Urinary bladder (tissue), 4 donors: ENCODE data around the gene RFT1. TPM values are rescaled to one million over a fixed set of nuclear protein-coding genes. Genes with fewer than 3 reads are reported as not detected.

Experiments
- DNase-seq: peaks from one replicate; pipeline ENCODE4 v3.0.0-alpha.2; 2015; ENCODE audit errors: extremely low spot score
- H3K27ac ChIP-seq: one replicate; pipeline ENCODE4 v1.5.1; 2013; ENCODE audit warnings: low read depth, mild to moderate bottlenecking, moderate library complexity
- H3K36me3 ChIP-seq: one replicate; pipeline ENCODE4 v1.6.1; 2013; ENCODE audit warnings: mild to moderate bottlenecking, moderate library complexity; ENCODE audit not compliant: insufficient read depth
- H3K4me1 ChIP-seq: one replicate; pipeline ENCODE4 v1.6.1; 2013; ENCODE audit warnings: mild to moderate bottlenecking, moderate library complexity; ENCODE audit not compliant: insufficient read depth
- H3K4me3 ChIP-seq: one replicate; pipeline ENCODE4 v1.5.1; 2013; ENCODE audit warnings: low read depth, low read length
- WGBS: extraction: QIAGEN DNeasy Blood & Tissue Kit; methylation state at CpG from one replicate; pipeline ENCODE4 v1.1.7; 2013; 5-methylcytosine and 5-hydroxymethylcytosine counted together
- polyA plus RNA-seq: library from polyadenylated mRNA; stranded (reverse); fragments of 200-250 nt; gene quantifications from one replicate; pipeline ENCODE4 v1.2.3, GENCODE V29; 2013
- total RNA-seq: library from RNA; depleted of rRNA; stranded (reverse); fragments of >200 nt; gene quantifications from one replicate; pipeline ENCODE4 v1.2.3, GENCODE V29; 2014
- donor health status: healthy with polysubstance abuse.
- donor health status: healthy.

RFT1 gene
- total and polyA plus RNA-seq, 2 donors: 11.5 to 14.2 TPM

DNA sequence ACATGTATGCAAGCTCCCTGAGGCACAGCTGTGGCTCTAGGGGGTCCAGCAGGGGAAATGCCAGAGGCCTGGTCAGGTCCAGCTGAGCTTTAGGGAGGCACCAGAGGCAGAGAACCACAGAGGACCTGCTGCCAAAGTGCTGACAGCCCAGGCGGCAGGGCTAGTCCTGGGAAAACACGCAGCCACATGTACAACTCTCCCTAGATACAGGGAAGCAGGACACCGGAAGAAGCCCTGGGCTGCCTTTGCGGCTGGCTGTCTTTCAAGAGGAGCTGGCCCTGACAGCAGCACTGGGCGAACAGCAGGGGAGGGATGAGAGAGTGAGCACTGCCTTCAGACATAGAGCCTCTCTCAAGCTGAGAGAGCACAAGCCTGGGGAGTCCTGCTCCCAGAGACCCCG, 40.7 kb downstream of the RFT1 start:
- Histone ChIP-seq H3K36me3 (no peaks in the 10 kb centered on the region), H3K4me1 (no peaks in the 10 kb centered on the region), H3K27ac (no peak overlapping the region), H3K4me3 (no peak overlapping the region)
- 82% methylated on average over 6 of the region's 6 CpGs for WGBS
- DNase-seq: no peak

DNA sequence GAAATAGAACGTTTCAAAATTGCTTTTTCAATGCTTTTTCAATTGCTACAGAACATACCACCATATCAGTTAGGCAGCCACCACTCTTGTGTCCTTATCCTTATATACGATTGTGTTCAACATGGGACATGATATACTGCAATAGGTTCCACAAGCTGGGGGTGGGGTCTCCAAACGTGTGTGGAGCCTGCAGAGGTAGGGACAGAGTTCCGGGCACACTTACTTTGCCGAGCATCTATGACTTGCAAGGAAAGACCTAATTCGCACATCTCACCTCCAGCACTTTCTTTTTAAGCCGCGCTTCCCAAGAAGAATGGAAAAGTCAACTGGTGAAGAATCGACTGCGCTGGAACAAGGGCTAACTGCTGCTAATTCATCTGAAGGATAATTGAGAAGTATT, 44.8 kb downstream of the RFT1 start:
- WGBS: 80% methylated on average over 10 of the region's 10 CpGs
- H3K4me3 ChIP-seq: no peak overlapping the region
- no peaks in the 10 kb centered on the region for H3K4me1 ChIP-seq
- H3K27ac ChIP-seq: no peak overlapping the region
- no peaks in the 10 kb centered on the region for H3K36me3 ChIP-seq
- no peak for DNase-seq

DNA sequence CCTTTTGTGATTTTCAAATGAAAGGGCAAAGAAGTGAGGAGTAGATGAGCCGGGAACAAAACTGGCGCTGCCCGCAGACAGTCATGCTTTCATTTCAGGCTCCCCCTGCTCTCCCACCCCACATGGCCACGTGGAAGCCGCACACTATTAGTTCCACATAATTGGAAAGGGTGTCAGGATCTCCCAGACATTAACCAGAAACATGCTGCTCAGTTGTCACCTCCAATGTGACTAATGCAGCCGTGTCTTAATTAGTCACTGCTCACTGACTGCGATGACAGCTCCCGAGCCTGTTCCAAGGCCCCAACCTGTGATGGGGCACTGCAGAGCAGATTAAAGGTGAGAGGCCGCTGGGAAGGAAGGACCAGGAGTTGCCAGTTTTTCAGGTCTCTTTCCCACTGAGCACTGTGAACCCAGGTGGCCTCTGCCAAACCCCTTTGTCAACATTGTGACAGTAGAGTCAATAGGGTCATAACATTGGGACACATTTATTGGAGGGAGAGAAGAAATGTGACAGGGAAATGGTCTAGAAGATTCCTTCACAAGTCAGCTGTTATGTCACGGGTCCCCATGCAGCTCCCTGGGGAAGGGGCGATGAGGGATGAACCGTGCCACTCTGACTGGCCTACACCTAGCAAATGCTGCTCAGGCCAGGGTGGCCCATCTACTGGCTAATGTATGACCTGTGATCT, 45.8 kb downstream of the RFT1 start:
- H3K4me1 ChIP-seq: no peaks in the 10 kb centered on the region
- H3K36me3 ChIP-seq: no peaks in the 10 kb centered on the region
- 74% methylated on average over 12 of the region's 12 CpGs for WGBS
- H3K4me3 ChIP-seq: no peak overlapping the region
- no peak overlapping the region for H3K27ac ChIP-seq
- DNase-seq: no peak

DNA sequence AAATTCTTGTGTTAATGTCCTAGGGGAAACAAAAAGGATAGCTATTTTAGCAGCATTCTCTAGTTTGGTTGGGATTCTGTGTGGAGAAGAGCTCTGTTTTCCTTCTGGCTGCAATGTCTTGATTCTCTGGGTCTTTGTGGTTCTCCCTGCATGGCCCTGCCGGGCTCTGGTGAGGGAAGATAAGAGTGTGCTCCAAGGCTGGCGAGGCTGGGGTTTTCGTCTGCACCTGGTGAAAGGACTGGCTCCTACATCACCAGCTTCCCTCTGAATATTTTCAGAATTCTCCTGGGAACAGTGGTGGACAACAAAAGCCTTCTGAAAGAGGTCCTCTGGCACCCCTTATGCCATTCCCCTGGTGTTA, 46.3 kb downstream of the RFT1 start:
- 61% methylated on average over 3 of the region's 3 CpGs for WGBS
- Histone ChIP-seq H3K4me1 (no peaks in the 10 kb centered on the region), H3K27ac (no peak overlapping the region), H3K36me3 (no peaks in the 10 kb centered on the region), H3K4me3 (no peak overlapping the region)
- no peak for DNase-seq

DNA sequence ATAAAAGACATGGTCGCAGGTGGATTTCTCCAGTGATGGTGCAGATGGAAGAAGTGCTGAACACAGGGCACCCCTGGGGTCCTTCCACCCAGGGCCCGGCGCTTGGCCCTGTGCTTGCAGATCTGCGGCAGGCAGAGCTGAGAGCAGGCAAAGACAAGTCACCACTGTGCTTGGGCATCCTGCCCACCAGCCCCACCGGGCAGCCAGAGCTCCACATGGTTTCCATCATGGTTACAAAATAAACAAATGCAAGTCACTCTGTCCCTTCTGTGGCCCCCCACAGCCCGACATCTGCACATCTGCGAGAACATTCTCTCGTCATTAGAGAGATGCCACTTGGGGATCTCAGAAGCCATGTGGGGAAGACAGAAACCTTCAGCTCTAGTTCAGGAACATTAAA, 46.7 kb downstream of the RFT1 start:
- DNase-seq: no peak
- H3K4me1 ChIP-seq: no peaks in the 10 kb centered on the region
- 46% methylated on average over 8 of the region's 8 CpGs for WGBS
- no peak overlapping the region for H3K4me3 ChIP-seq
- no peak overlapping the region for H3K27ac ChIP-seq
- no peaks in the 10 kb centered on the region for H3K36me3 ChIP-seq

DNA sequence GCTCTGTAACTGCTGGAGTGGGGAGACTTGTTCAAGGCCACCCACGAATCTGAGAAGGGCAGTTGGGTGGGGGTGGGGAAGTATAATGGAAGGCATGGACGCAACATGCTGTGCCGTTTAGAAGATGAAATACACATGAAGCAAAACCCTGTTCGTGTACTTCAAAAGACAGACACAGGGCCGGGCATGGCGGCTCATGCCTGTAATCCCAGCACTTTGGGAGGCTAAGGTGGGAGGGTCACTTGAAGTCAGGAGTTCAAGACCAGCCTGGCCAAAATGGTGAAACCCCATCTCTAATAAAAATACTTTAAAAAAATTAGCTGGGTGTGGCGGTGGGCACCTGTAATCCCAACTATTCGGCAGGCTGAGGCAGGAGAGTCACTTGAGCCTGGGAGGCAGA, 47.5 kb downstream of the RFT1 start:
- no peaks in the 10 kb centered on the region for H3K36me3 ChIP-seq
- no peaks in the 10 kb centered on the region for H3K4me1 ChIP-seq
- no peak overlapping the region for H3K4me3 ChIP-seq
- no peak overlapping the region for H3K27ac ChIP-seq
- no peak for DNase-seq
- 76% methylated on average over 8 of the region's 8 CpGs for WGBS

DNA sequence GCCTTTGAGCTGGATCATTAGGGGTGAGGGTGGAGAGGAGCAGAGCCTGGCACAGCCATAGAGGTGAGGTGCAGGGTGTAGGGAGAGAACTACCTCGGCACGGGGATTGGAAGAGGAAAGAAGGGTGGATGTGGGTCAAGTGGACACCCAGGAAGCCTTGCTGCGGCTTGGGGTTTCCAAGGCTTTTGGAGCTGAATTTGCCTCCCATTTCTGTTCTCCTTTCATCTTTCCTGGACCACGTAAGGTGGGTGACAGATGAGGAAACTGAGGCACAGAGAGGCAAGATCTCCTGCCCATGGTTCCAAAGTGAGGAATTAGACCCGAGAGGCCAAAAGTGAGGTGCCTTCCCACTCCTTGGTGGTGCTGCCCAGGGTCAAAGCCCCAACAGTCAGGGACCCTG, 48.9 kb downstream of the RFT1 start:
- DNase-seq: no peak
- Histone ChIP-seq H3K4me3 (no peak overlapping the region), H3K36me3 (no peaks in the 10 kb centered on the region), H3K4me1 (no peaks in the 10 kb centered on the region), H3K27ac (no peak overlapping the region)
- WGBS: 93% methylated on average over 5 of the region's 5 CpGs

DNA sequence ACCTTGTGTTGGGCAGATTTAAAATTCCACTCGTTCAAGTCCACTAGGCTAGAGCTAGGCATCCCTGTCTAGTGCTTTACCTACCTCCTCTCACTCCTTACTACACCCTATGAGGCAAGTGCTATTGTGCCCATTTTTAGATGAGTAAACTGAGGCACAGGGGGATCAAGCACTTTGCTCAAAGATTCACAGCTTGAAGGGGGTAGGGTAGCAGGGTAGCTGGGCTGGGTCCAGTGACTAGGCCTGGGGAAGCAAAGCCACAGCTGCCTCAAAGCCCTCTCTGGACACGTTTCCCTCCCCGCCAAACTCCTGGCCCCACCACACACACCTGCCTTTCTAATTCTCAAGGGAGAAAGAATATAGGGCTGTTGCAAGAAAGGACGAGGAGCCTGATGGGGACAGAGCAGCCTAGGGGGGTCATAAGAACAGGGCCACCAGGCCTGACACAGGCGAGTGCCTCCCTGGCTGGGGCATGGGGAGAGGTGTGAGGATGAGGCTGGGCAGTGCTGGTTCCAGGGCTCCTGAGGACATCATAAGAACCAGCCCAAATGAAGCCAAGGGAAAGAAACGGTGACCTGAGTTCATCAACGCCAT, 49.5 kb downstream of the RFT1 start:
- 79% methylated on average over 7 of the region's 7 CpGs for WGBS
- Histone ChIP-seq H3K27ac (no peak overlapping the region), H3K4me1 (no peaks in the 10 kb centered on the region), H3K4me3 (no peak overlapping the region), H3K36me3 (no peaks in the 10 kb centered on the region)
- DNase-seq: no peak

DNA sequence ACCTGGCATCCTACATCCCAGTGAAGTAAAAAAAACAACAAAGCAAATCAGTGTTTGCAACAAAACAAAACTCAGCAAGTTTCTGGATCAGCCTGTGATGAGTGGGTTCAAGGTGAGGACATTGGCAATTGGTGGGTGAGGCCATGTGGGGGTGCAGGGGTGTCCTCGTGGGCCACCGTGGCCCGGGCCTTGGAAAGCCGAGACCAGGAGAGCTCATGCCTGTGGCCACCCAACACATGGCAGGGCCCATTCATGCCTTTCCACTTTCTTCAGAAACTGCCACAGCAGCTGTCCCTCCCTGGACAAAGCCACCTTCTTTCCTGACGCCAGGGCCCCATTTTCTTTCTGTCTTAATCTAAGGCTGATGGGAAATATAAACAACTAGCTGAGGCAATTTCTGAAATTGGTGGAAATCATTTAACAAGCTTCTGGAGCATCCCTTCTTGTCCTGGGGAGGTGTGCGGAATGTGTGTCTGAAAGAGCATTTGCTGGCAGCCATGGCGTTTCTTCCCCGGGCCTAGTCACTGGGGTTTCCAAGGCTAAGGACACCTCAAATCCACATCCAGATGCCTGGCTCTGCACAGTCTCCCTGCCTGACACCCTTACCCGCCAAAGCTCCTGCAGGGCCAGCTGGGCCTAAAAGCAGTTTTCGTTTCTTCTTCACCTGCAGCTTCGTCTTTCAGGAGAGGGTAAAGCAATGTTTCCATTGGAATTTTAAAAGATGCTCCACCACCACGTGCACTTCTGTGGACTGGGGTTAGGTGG, 50.3 kb downstream of the RFT1 start:
- no peak overlapping the region for H3K27ac ChIP-seq
- 79% methylated on average over 12 of the region's 12 CpGs for WGBS
- no peaks in the 10 kb centered on the region for H3K36me3 ChIP-seq
- no peak overlapping the region for H3K4me3 ChIP-seq
- no peak for DNase-seq
- H3K4me1 ChIP-seq: no peaks in the 10 kb centered on the region

DNA sequence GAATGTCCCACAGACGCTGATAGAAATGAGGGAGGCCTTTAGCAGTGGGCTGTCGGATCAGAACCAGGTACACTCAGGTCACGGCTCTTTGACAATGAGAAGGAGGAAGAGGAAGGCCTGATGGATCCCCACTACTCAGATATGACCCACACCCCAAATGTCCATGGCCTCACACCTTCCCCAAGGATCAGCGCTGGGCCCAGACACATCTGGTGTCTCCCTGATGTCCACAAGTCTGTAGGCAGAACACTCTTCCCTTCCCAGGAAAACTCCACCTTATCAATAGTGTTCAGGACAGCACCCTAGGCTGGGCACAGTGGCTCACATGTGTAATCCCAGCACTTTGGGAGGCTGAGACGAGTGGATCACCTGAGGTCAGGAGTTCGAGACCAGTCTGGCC, 51.1 kb downstream of the RFT1 start:
- 94% methylated on average over 6 of the region's 6 CpGs for WGBS
- H3K4me1 ChIP-seq: no peaks in the 10 kb centered on the region
- H3K4me3 ChIP-seq: no peak overlapping the region
- no peaks in the 10 kb centered on the region for H3K36me3 ChIP-seq
- no peak overlapping the region for H3K27ac ChIP-seq
- no peak for DNase-seq

DNA sequence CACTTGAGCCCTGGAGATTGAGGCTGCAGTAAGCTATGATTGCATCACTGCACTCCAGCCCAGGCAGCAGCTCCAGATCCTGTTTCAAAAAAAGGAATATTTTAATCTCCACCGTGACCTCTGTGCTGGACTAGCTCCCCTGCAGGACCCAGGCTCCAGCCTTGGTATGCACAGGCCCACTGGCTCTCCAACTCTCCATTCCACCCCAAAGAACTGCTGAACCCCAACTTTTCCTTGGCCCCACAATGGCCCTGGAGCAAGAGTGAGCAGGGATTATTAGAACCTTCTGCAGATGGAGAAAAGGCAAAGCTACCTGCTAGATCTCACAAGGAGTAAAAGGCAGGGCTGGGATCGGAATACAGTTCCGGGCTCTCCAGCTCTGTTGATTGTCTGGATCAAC, 51.6 kb downstream of the RFT1 start:
- Histone ChIP-seq H3K36me3 (no peaks in the 10 kb centered on the region), H3K27ac (no peak overlapping the region), H3K4me1 (no peaks in the 10 kb centered on the region), H3K4me3 (no peak overlapping the region)
- 91% methylated on average over 3 of the region's 3 CpGs for WGBS
- no peak for DNase-seq

DNA sequence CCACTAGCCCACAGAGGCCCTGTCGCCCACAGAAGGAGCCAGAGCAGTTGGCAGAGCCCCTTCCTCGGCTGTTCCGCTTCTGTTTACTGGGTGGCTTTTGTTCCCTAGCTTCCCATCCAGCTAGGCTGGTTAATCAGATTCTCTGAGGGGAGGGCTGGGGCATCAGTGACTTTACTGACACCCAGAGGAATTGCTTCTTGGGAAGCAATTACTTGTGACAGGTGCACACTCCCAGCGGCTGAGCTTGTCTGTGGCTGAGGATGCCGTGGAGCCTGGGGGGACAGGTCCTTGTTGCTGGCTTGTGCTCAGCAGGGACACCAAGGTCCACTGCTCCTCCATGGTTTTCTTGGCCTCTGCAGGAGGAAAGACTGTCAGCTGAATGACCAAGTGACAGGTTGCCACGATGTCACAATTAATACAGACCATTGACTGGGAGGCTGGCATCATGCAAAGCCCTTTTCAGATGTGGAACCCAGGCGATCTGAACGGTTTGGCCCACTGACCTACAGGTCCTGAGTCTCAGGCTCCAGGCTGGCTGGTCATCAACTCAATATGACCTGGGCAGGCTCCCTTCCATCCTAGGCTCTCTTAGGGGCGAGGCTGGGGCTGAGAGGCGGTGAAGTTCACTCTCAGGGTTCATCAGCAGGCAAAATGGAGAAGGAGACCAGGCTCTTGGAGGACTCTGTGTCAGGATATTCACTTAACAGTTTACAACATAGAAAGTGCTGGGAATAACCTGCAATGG, 52.6 kb downstream of the RFT1 start:
- DNase-seq: no peak
- WGBS: 90% methylated on average over 10 of the region's 10 CpGs
- Histone ChIP-seq H3K36me3 (no peaks in the 10 kb centered on the region), H3K4me1 (no peaks in the 10 kb centered on the region), H3K4me3 (no peak overlapping the region), H3K27ac (no peak overlapping the region)

DNA sequence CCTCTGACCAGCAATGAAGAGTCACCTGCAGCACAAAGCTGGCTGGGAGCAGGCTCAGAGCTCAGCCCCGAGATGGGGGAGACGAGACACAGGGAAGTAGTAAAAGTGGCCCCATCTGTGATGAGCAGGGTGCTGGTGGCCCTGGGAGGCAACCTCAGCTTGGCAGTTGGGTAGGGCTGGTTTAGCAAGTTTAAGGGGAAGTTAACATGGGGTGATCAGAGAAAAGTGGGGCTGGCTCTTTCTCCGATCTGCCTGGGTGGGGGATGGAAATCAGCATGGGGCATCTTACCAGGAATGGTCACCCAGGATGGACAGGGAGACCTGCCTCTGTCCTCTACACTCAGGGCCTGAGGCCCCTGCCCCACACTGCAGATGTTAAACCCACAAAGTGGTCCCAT, 54.5 kb downstream of the RFT1 start:
- no peak for DNase-seq
- H3K36me3 ChIP-seq: no peaks in the 10 kb centered on the region
- H3K4me1 ChIP-seq: no peaks in the 10 kb centered on the region
- 86% methylated on average over 3 of the region's 3 CpGs for WGBS
- no peak overlapping the region for H3K27ac ChIP-seq
- H3K4me3 ChIP-seq: no peak overlapping the region
